Stomach (tissue), 9 donors: ENCODE data around the gene ODAD4. TPM values are rescaled to one million over a fixed set of nuclear protein-coding genes. Genes with fewer than 3 reads are reported as not detected.

Experiments used
- DNase-seq, 2 donors: peaks; one replicate each; pipeline versions ENCODE4 v3.0.0 to v3.0.0-alpha.2; 2013 to 2019
- H3K27ac ChIP-seq, 5 donors: fragments of 200-600 bp in 4 of 5; sonication (generic) in 4 of 5; one replicate each; pipeline ENCODE4 v1.5.1; 2013 to 2019; ENCODE audit warnings: mild to moderate bottlenecking in 1 of 5, moderate library complexity in 1 of 5
- H3K27me3 ChIP-seq, 3 donors: fragments of 200-600 bp; sonication (generic); one replicate each; pipeline ENCODE4 v1.5.1; 2017 to 2019; ENCODE audit warnings: mixed run types in 1 of 3
- H3K36me3 ChIP-seq, 4 donors: fragments of 200-600 bp; sonication (generic); 1 replicate in 3 of 4; 2 replicates in 1 of 4; pipeline ENCODE4 v1.5.1; 2016 to 2019
- H3K4me1 ChIP-seq, 4 donors: fragments of 200-600 bp; sonication (generic); one replicate each; pipeline ENCODE4 v1.5.1; 2016 to 2019
- H3K4me3 ChIP-seq, 4 donors: fragments of 200-600 bp; sonication (generic) in 3 of 4; one replicate each; pipeline ENCODE4 v1.5.1; 2016 to 2019; ENCODE audit warnings: mild to moderate bottlenecking in 1 of 4
- H3K9me3 ChIP-seq, 4 donors: fragments of 200-600 bp; sonication (generic); one replicate each; pipeline ENCODE4 v1.5.1; 2016 to 2019
- CTCF ChIP-seq, 7 experiments: fragments of 450-650 bp in 4 of 7; fragments of 200-600 bp in 3 of 7; sonication (generic) in 3 of 7; IDR thresholded peaks; one replicate each; pipeline ENCODE4 v1.5.1; 2016 to 2019; ENCODE audit warnings: antibody characterized with exemption in 7 of 7, control low read depth in 2 of 7, mild to moderate bottlenecking in 1 of 7
- EP300 ChIP-seq: sonication (generic); formaldehyde crosslinking; IDR thresholded peaks from one replicate; pipeline ENCODE4 v1.6.1; 2017; ENCODE audit warnings: antibody characterized with exemption
- POLR2A ChIP-seq, 4 donors: fragments of 450-650 bp; IDR thresholded peaks; one replicate each; pipeline ENCODE4 v1.6.1; 2016; ENCODE audit warnings: antibody characterized with exemption in 4 of 4, control low read depth in 2 of 4, mild to moderate bottlenecking in 1 of 4, moderate library complexity in 1 of 4
- POLR2AphosphoS5 ChIP-seq, 3 donors: sonication (generic); formaldehyde crosslinking; IDR thresholded peaks; one replicate each; pipeline ENCODE4 v1.6.1; 2016; ENCODE audit warnings: antibody characterized with exemption in 3 of 3
- WGBS, 5 donors: extraction: QIAGEN DNeasy Blood & Tissue Kit in 3 of 5; methylation state at CpG; one replicate each; pipeline versions ENCODE4 v1.1.5 to v1.1.7; 2013 to 2018; 5-methylcytosine and 5-hydroxymethylcytosine counted together
- intact Hi-C: fragments of 100-400 bp; cut with DNase I; formaldehyde crosslinking; loops from one replicate; pipeline ENCODE4 v1.15.1; 2023; ENCODE audit warnings: low total_unique reads
- polyA plus RNA-seq, 3 donors: library from polyadenylated mRNA; stranded (reverse); fragments of 200-250 nt; gene quantifications; one replicate each; pipeline ENCODE4 v1.2.3, GENCODE V29; 2013
- total RNA-seq, 5 donors: library from RNA; depleted of rRNA; stranded (reverse); fragments of >200 nt; gene quantifications; one replicate each; pipeline versions ENCODE4 v1.1.0 to v1.2.3, GENCODE V29; 2014 to 2016
- donor health status: healthy with polysubstance abuse.
- donor health status: Bipolar disorder and iron deficiency.
- donor health status: healthy.

The ODAD4 gene
- total and polyA plus RNA-seq, 8 donors = 0.78 to 2.1 (median 1.0) TPM; not detected in 4

GRCh38 chr17:41918314-41919164, 11.9 kb upstream of the ODAD4 start, which contains the start of gene ACLY:
Gene ACLY (minus strand): TSS chr17:41918951. CDS start chr17:41913873, 5,078 bp downstream.
- no peak for TF ChIP-seq CTCF (IDR thresholded peaks at IDR 0.05)
- peak in 1 of 4 donors; percentile 65 for TF ChIP-seq POLR2A (IDR thresholded peaks at IDR 0.05)
- TF ChIP-seq POLR2AphosphoS5 (IDR thresholded peaks at IDR 0.05) = peak; percentile 63 to 87 (median 65)
- Histone ChIP-seq H3K27me3 (no peaks in the 10 kb centered on the region), H3K36me3 (peaks cover 2 to 5% (median 3%) of the 10 kb centered on the region in 4 donors), H3K4me1 (peaks cover 42 to 57% (median 52%) of the 10 kb centered on the region in 4 donors), H3K27ac (peak within 1 kb of the TSS; percentile 90 to 94 (median 94)), H3K4me3 (peak within 1 kb of the TSS; percentile 77 to 98 (median 87)), H3K9me3 (no peaks in the 10 kb centered on the region)
- WGBS, 5 donors = 0 to 1% (median 0%) methylated on average over 24 to 80 of the region's 80 CpGs
- intact Hi-C loops = no loop called here
- DNase-seq = peak; percentile 98 to 99

GRCh38 chr17:41919165-41919817, 11.1 kb upstream of the ODAD4 start:
- peak overlapping the region; percentile 16 to 94 (median 94) for H3K27ac ChIP-seq
- no peak for TF ChIP-seq CTCF (IDR thresholded peaks at IDR 0.05)
- TF ChIP-seq POLR2A (IDR thresholded peaks at IDR 0.05) = no peak
- TF ChIP-seq POLR2AphosphoS5 (IDR thresholded peaks at IDR 0.05) = no peak
- no peak for TF ChIP-seq EP300
- peak overlapping the region; percentile 77 to 98 (median 87) for H3K4me3 ChIP-seq
- intact Hi-C loops = no loop called here
- WGBS, 5 donors = 1 to 14% (median 6%) methylated on average over 17 to 33 of the region's 33 CpGs
- DNase-seq = no peak
- no peaks in the 10 kb centered on the region for H3K9me3 ChIP-seq
- no peaks in the 10 kb centered on the region for H3K36me3 ChIP-seq
- peaks cover 36 to 50% (median 45%) of the 10 kb centered on the region in 4 donors for H3K4me1 ChIP-seq
- H3K27me3 ChIP-seq = no peaks in the 10 kb centered on the region

GRCh38 chr17:41919840-41920579, 10.4 kb upstream of the ODAD4 start:
- H3K27me3 ChIP-seq = no peaks in the 10 kb centered on the region
- H3K27ac ChIP-seq = peak overlapping the region in 3 of 5 donors; percentile 90 to 94 (median 94)
- peaks cover 30 to 43% (median 38%) of the 10 kb centered on the region in 4 donors for H3K4me1 ChIP-seq
- 67 to 77% (median 74%) methylated on average over 7 of the region's 7 CpGs for WGBS, 5 donors
- DNase-seq = peak in 1 of 2 donors; percentile 34
- H3K36me3 ChIP-seq = no peaks in the 10 kb centered on the region
- H3K4me3 ChIP-seq = peak overlapping the region in 1 of 4 donors; percentile 98
- H3K9me3 ChIP-seq = no peaks in the 10 kb centered on the region
- intact Hi-C loops = no loop called here
- TF ChIP-seq POLR2AphosphoS5 (IDR thresholded peaks at IDR 0.05) = no peak
- no peak for TF ChIP-seq POLR2A (IDR thresholded peaks at IDR 0.05)
- TF ChIP-seq EP300 = no peak
- no peak for TF ChIP-seq CTCF (IDR thresholded peaks at IDR 0.05)

- TF ChIP-seq POLR2AphosphoS5 (IDR thresholded peaks at IDR 0.05) = no peak
- no peak for TF ChIP-seq POLR2A (IDR thresholded peaks at IDR 0.05)
Measured at GRCh38 chr17:41920580-41920955, 9.8 kb upstream of the ODAD4 start.

More at GRCh38 chr17:41920580-41920955, 9.8 kb upstream of the ODAD4 start:
- Histone ChIP-seq H3K27me3 (no peaks in the 10 kb centered on the region), H3K4me3 (no peak overlapping the region), H3K27ac (no peak overlapping the region), H3K36me3 (no peaks in the 10 kb centered on the region), H3K9me3 (no peaks in the 10 kb centered on the region), H3K4me1 (peaks cover 27 to 38% (median 32%) of the 10 kb centered on the region in 4 donors)
- WGBS, 5 donors = 88 to 98% (median 93%) methylated on average over 5 of the region's 5 CpGs
- intact Hi-C loops = no loop called here
- no peak for DNase-seq
